Left ventricle myocardium inferior (tissue), 1 donor: ENCODE measurements around the gene ATP8B1. TPM values are rescaled to one million over a fixed set of nuclear protein-coding genes. Genes with fewer than 3 reads are reported as not detected.
A peak's percentile ranks its signal among the peaks of the same experiment; 100 is the strongest.

ENCODE experiments used
- DNase-seq: peaks from one replicate; pipeline ENCODE4 v3.0.0-alpha.2; 2020
- H3K27ac ChIP-seq: fragments of 200-600 bp; replicated peaks from 2 replicates; pipeline ENCODE4 v1.8.0; 2021
- H3K27me3 ChIP-seq: fragments of 200-600 bp; 2 replicates; pipeline ENCODE4 v1.8.0; 2021; ENCODE audit warnings: low read depth
- H3K36me3 ChIP-seq: fragments of 200-600 bp; 2 replicates; pipeline ENCODE4 v1.8.0; 2021
- H3K4me1 ChIP-seq: fragments of 200-600 bp; 2 replicates; pipeline ENCODE4 v1.8.0; 2021
- H3K4me3 ChIP-seq: fragments of 200-600 bp; 2 replicates; pipeline ENCODE4 v1.8.0; 2021; ENCODE audit warnings: mild to moderate bottlenecking, moderate library complexity
- H3K9me3 ChIP-seq: fragments of 200-600 bp; replicated peaks from 2 replicates; pipeline ENCODE4 v1.8.0; 2021
- CTCF ChIP-seq: fragments of 200-600 bp; IDR thresholded peaks from 2 replicates; pipeline ENCODE4 v1.8.0; 2021; ENCODE audit warnings: antibody characterized with exemption, mild to moderate bottlenecking, borderline replicate concordance
- intact Hi-C: fragments of 100-400 bp; cut with micrococcal nuclease; formaldehyde crosslinking; loops from one replicate; pipeline ENCODE4 v1.11.0; 2022
- total RNA-seq: library from RNA; stranded (reverse); fragmentation: NEBNext Ultra II Directional; extraction: Animal tissue kit (Norgen Biotek cat#: 25700); gene quantifications from one replicate; pipeline ENCODE4 v1.2.1, GENCODE V29; 2021
- donor health status: DM: no; HTN: yes; CAD: no; lungs with severe emphysema.

Gene ATP8B1
- total RNA-seq, 1 donor from 2014 or later, result 8.6 TPM

- H3K4me1 ChIP-seq, result peaks cover 79% of the 10 kb centered on the region
- intact Hi-C loops, result no loop called here
- H3K36me3 ChIP-seq, result no peaks in the 10 kb centered on the region
- no peak for DNase-seq
- peak overlapping the region; percentile 42 for H3K4me3 ChIP-seq
- H3K9me3 ChIP-seq, result peaks cover 3% of the 10 kb centered on the region
- no peaks in the 10 kb centered on the region for H3K27me3 ChIP-seq
- H3K27ac ChIP-seq, result peak overlapping the region; percentile 75
- TF ChIP-seq CTCF, result no peak
Observed at GRCh38 chr18:57791911-57792310, 11.2 kb downstream of the ATP8B1 start.

DNA sequence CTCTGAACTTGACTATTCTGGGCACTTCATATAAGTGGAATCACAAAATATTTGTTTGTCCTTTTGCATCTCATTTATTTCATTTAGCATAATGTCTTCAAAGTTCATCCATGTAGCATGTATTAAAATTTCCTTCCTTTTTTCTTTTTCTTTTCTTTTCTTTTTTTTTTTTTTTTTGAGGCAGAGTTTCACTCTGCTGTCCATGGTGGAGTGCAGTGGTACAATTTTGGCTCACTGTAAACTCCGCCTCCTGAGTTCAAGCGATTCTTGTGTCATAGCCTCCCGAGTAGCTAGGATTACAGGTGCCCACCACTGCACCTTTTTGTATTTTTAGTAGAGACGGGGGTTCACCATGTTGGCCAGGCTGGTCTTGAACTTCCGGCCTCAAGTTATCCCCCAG, 11.9 kb downstream of the ATP8B1 start:
- peaks cover 3% of the 10 kb centered on the region for H3K9me3 ChIP-seq
- H3K27me3 ChIP-seq, result no peaks in the 10 kb centered on the region
- H3K36me3 ChIP-seq, result no peaks in the 10 kb centered on the region
- no peak overlapping the region for H3K4me3 ChIP-seq
- H3K27ac ChIP-seq, result peak overlapping the region; percentile 75
- H3K4me1 ChIP-seq, result peaks cover 80% of the 10 kb centered on the region
- no peak for DNase-seq
- intact Hi-C loops, result no loop called here
- TF ChIP-seq CTCF, result no peak

- peak overlapping the region; percentile 84 for H3K27ac ChIP-seq
- H3K27me3 ChIP-seq, result no peaks in the 10 kb centered on the region
- H3K4me1 ChIP-seq, result peaks cover 88% of the 10 kb centered on the region
- DNase-seq, result no peak
- TF ChIP-seq CTCF, result no peak
- H3K9me3 ChIP-seq, result peaks cover 2% of the 10 kb centered on the region
- intact Hi-C loops, result no loop called here
- H3K36me3 ChIP-seq, result no peaks in the 10 kb centered on the region
- H3K4me3 ChIP-seq, result no peak overlapping the region
Observed at GRCh38 chr18:57790316-57790715, 12.8 kb downstream of the ATP8B1 start.

- peak overlapping the region; percentile 84 for H3K27ac ChIP-seq
- H3K4me3 ChIP-seq, result no peak overlapping the region
- DNase-seq, result no peak
- intact Hi-C loops, result no loop called here
- no peaks in the 10 kb centered on the region for H3K36me3 ChIP-seq
- H3K4me1 ChIP-seq, result peaks cover 93% of the 10 kb centered on the region
- no peaks in the 10 kb centered on the region for H3K27me3 ChIP-seq
- no peak for TF ChIP-seq CTCF
- no peaks in the 10 kb centered on the region for H3K9me3 ChIP-seq
Observed at GRCh38 chr18:57789759-57790158, 13.4 kb downstream of the ATP8B1 start.

- Histone ChIP-seq H3K36me3 (no peaks in the 10 kb centered on the region), H3K4me3 (peak overlapping the region; percentile 8), H3K4me1 (peaks cover 93% of the 10 kb centered on the region), H3K9me3 (no peaks in the 10 kb centered on the region), H3K27me3 (no peaks in the 10 kb centered on the region), H3K27ac (peak overlapping the region; percentile 84)
- DNase-seq, result no peak
- intact Hi-C loops, result no loop called here
- no peak for TF ChIP-seq CTCF
Observed at GRCh38 chr18:57789090-57789489, 14.0 kb downstream of the ATP8B1 start.
